Measurements from ENCODE around the gene CFAP46.
"Not testable (repeated sequence)": the region's sequence is repeated elsewhere in the genome, so short reads cannot be mapped to it uniquely, and the experiment has no call there.

The CFAP46 gene

GRCh38 chr10:132924046-132924952, 18.1 kb downstream of the CFAP46 start:
- TF ChIP-seq SP1 (IDR thresholded peaks at IDR 0.05) (no peak), SUZ12 (IDR thresholded peaks at IDR 0.05) (no peak), PKNOX1 (IDR thresholded peaks at IDR 0.05) (no peak), ELF4 (IDR thresholded peaks at IDR 0.05) (no peak), CTBP1 (IDR thresholded peaks at IDR 0.05; ENCODE audit: borderline replicate concordance) (no peak), FOXK2 (IDR thresholded peaks at IDR 0.05) (no peak), ZNF384 (IDR thresholded peaks at IDR 0.05) (no peak)
- POLR2A ChIA-PET = no interaction called here
- CTCF ChIA-PET = no interaction called here
- DNase-seq (ENCODE audit: extremely low spot score) = no peak

- POLR2A ChIA-PET; DNase-seq (ENCODE audit: extremely low spot score); CTCF ChIA-PET: not testable (repeated sequence)
Measured at GRCh38 chr10:132923384-132923783, 19.0 kb downstream of the CFAP46 start.

- DNase-seq (ENCODE audit: extremely low spot score) = no peak
- POLR2A ChIA-PET = no interaction called here
- TF ChIP-seq SUZ12 (IDR thresholded peaks at IDR 0.05) = no peak
- TF ChIP-seq PKNOX1 (IDR thresholded peaks at IDR 0.05) = no peak
- no peak for TF ChIP-seq FOXA1 (IDR thresholded peaks at IDR 0.05)
- no peak for TF ChIP-seq TARDBP (IDR thresholded peaks at IDR 0.05)
- no peak for TF ChIP-seq ZNF384 (IDR thresholded peaks at IDR 0.05)
- TF ChIP-seq CTBP1 (IDR thresholded peaks at IDR 0.05; ENCODE audit: borderline replicate concordance) = no peak
- no peak for TF ChIP-seq NFRKB (IDR thresholded peaks at IDR 0.05)
- TF ChIP-seq FOXM1 (IDR thresholded peaks at IDR 0.05; ENCODE audit: borderline replicate concordance) = no peak
- no peak for TF ChIP-seq HDGF (IDR thresholded peaks at IDR 0.05; ENCODE audit: borderline replicate concordance)
- no peak for TF ChIP-seq ELF4 (IDR thresholded peaks at IDR 0.05)
- TF ChIP-seq L3MBTL2 (conservative IDR thresholded peaks at IDR 0.05) = no peak
- CTCF ChIA-PET = no interaction called here
Measured at GRCh38 chr10:132922872-132923271, 19.5 kb downstream of the CFAP46 start.

- DNase-seq (ENCODE audit: extremely low spot score) = no peak
- ChIA-PET CTCF (interaction anchor here (0.6 kb wide), 1 partner anchor 131 kb away, joined by 3 read pairs; no protein-coding TSS in a partner anchor), POLR2A (interaction anchor here (0.6 kb wide), 1 partner anchor 190 kb away, joined by 4 read pairs; no protein-coding TSS in a partner anchor)
- TF ChIP-seq BHLHE40 (IDR thresholded peaks at IDR 0.05; ENCODE audit: borderline replicate concordance) = no peak
- TF ChIP-seq PKNOX1 (IDR thresholded peaks at IDR 0.05) = no peak
- TF ChIP-seq SUZ12 (IDR thresholded peaks at IDR 0.05) = no peak
- no peak for TF ChIP-seq FOXA1 (IDR thresholded peaks at IDR 0.05)
- no peak for TF ChIP-seq L3MBTL2 (conservative IDR thresholded peaks at IDR 0.05)
- TF ChIP-seq LEF1 (IDR thresholded peaks at IDR 0.05; ENCODE audit: borderline replicate concordance) = no peak
- no peak for TF ChIP-seq NFRKB (IDR thresholded peaks at IDR 0.05)
- no peak for TF ChIP-seq FOXM1 (IDR thresholded peaks at IDR 0.05; ENCODE audit: borderline replicate concordance)
- no peak for TF ChIP-seq ELF4 (IDR thresholded peaks at IDR 0.05)
- TF ChIP-seq ZNF384 (IDR thresholded peaks at IDR 0.05) = no peak
- TF ChIP-seq SP1 (IDR thresholded peaks at IDR 0.05) = no peak
- TF ChIP-seq CTBP1 (IDR thresholded peaks at IDR 0.05; ENCODE audit: borderline replicate concordance) = no peak
- TF ChIP-seq TARDBP (IDR thresholded peaks at IDR 0.05) = no peak
Measured at GRCh38 chr10:132921818-132922807, 20.3 kb downstream of the CFAP46 start.

GRCh38 chr10:132921086-132921485, 21.3 kb downstream of the CFAP46 start:
- ChIA-PET CTCF (no interaction called here), POLR2A (no interaction called here)
- TF ChIP-seq ZNF384 (IDR thresholded peaks at IDR 0.05) = no peak
- no peak for TF ChIP-seq TARDBP (IDR thresholded peaks at IDR 0.05)
- no peak for TF ChIP-seq ELF4 (IDR thresholded peaks at IDR 0.05)
- TF ChIP-seq LEF1 (IDR thresholded peaks at IDR 0.05; ENCODE audit: borderline replicate concordance) = no peak
- no peak for TF ChIP-seq L3MBTL2 (conservative IDR thresholded peaks at IDR 0.05)
- TF ChIP-seq SUZ12 (IDR thresholded peaks at IDR 0.05) = no peak

GRCh38 chr10:132920101-132920925, 22.1 kb downstream of the CFAP46 start:
- CTCF ChIA-PET = no interaction called here

More at GRCh38 chr10:132921086-132921485, 21.3 kb downstream of the CFAP46 start:
- no peak for DNase-seq (ENCODE audit: extremely low spot score)

More at GRCh38 chr10:132920101-132920925, 22.1 kb downstream of the CFAP46 start:
- POLR2A ChIA-PET = no interaction called here
- TF ChIP-seq FOXM1 (IDR thresholded peaks at IDR 0.05; ENCODE audit: borderline replicate concordance) (no peak), FOXA1 (IDR thresholded peaks at IDR 0.05) (no peak), L3MBTL2 (conservative IDR thresholded peaks at IDR 0.05) (no peak), TARDBP (IDR thresholded peaks at IDR 0.05) (no peak), BHLHE40 (IDR thresholded peaks at IDR 0.05; ENCODE audit: borderline replicate concordance) (no peak), NFRKB (IDR thresholded peaks at IDR 0.05) (no peak), SP1 (IDR thresholded peaks at IDR 0.05) (no peak), ELF4 (IDR thresholded peaks at IDR 0.05) (no peak), FOXK2 (IDR thresholded peaks at IDR 0.05) (no peak), ZNF384 (IDR thresholded peaks at IDR 0.05) (no peak), ARNT (IDR thresholded peaks at IDR 0.05) (no peak), SUZ12 (IDR thresholded peaks at IDR 0.05) (no peak), HDGF (IDR thresholded peaks at IDR 0.05; ENCODE audit: borderline replicate concordance) (no peak), LEF1 (IDR thresholded peaks at IDR 0.05; ENCODE audit: borderline replicate concordance) (no peak), PKNOX1 (IDR thresholded peaks at IDR 0.05) (no peak), CTBP1 (IDR thresholded peaks at IDR 0.05; ENCODE audit: borderline replicate concordance) (no peak)
- DNase-seq (ENCODE audit: extremely low spot score) = no peak
